GM18526 (cell line): ENCODE data around the gene TRIM7.

Experiments
- POLR2A ChIP-seq: IDR thresholded peaks from 3 replicates; pipeline ENCODE4 v1.6.1; 2011; ENCODE audit not compliant: insufficient read length; ENCODE audit errors: extremely low read depth

TRIM7 gene

GRCh38 chr5:181191526-181192336 lies 13.3 kb downstream of the TRIM7 start:
- TF ChIP-seq POLR2A = peak; percentile 70

- TF ChIP-seq POLR2A = peak; percentile 23
These were observed 14.1 kb downstream of the TRIM7 start for GRCh38 chr5:181190711-181191525.

- no peak for TF ChIP-seq POLR2A
These were observed 14.9 kb downstream of the TRIM7 start for GRCh38 chr5:181189962-181190710.

- TF ChIP-seq POLR2A = no peak
These were observed 15.5 kb downstream of the TRIM7 start for GRCh38 chr5:181189363-181189961.

GRCh38 chr5:181188700-181189362 lies 16.2 kb downstream of the TRIM7 start:
- TF ChIP-seq POLR2A = no peak

- no peak for TF ChIP-seq POLR2A
These were observed 17.3 kb downstream of the TRIM7 start for GRCh38 chr5:181187500-181188213.

- TF ChIP-seq POLR2A = no peak
These were observed 18.0 kb downstream of the TRIM7 start for GRCh38 chr5:181186986-181187499.

- TF ChIP-seq POLR2A = no peak
These were observed 19.0 kb downstream of the TRIM7 start for GRCh38 chr5:181186022-181186421.

GRCh38 chr5:181185560-181185959 lies 19.4 kb downstream of the TRIM7 start:
- TF ChIP-seq POLR2A = no peak

GRCh38 chr5:181184845-181185216 lies 20.2 kb downstream of the TRIM7 start:
- no peak for TF ChIP-seq POLR2A

GRCh38 chr5:181182651-181183050 lies 22.3 kb downstream of the TRIM7 start:
- TF ChIP-seq POLR2A = no peak

- no peak for TF ChIP-seq POLR2A
These were observed 23.1 kb downstream of the TRIM7 start for GRCh38 chr5:181181650-181182565.
